GM18526 (cell line): ENCODE measurements around the gene LMX1B.

Source experiments
- POLR2A ChIP-seq: IDR thresholded peaks from 3 replicates; pipeline ENCODE4 v1.6.1; 2011; ENCODE audit not compliant: insufficient read length; ENCODE audit errors: extremely low read depth

LMX1B gene

DNA sequence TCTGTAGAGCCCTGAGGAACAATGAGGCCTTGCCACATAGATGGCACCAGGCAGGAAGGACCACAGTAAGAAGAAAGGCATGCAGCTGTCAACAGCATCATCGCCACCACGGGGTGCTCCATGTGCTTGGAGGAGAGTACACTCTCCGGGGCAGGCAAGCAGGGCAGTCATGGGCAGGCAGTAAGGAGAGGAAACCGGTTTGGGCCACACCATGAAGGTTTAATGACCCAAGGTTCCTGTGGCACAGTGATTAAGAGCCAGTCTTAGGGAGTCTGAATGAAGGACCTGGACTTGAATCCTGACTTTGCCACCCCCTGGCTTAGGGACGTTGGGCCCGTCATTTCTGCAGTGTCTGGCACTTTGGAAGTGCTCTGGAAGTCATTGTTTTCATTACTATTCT, 110.5 kb downstream of the LMX1B start:
- no peak for TF ChIP-seq POLR2A

DNA sequence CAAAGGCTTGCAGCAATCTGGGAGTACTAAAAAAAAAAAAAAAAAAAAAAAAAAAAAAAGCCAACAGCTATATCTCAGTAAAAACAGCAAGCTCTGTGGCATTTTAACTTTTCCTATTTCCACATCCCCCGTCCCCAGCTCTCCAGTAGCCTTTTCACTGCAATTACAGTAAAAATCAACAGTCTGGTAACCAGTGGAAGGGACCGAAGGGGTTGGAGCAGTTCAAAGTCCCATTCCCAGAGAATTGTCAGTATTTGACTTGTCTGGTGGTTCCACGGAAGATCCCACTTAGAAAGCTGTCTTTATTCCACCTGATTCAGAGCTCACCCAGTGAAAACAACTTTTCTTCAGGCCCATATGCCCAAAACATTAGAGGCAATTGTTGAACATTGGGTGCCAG, 119.3 kb downstream of the LMX1B start:
- no peak for TF ChIP-seq POLR2A

DNA sequence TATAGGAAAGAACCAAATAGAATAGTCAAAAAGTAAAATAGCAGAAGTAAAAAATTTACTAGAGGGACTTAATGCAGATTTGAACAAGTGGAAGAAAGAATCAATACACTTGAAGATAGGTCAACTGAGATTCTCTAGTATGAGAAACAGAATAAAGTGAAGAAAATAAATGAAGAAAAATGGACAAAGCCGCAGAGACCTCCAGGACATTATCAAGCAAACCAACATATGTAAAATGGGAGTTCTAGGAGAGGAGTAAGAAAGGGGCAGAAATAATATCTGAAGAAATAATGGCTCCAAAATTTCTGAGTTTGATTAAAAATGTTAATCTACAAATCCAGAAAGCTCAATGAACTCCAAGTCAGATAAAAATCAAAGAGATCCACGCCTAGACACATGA, 121.1 kb downstream of the LMX1B start:
- TF ChIP-seq POLR2A = no peak

DNA sequence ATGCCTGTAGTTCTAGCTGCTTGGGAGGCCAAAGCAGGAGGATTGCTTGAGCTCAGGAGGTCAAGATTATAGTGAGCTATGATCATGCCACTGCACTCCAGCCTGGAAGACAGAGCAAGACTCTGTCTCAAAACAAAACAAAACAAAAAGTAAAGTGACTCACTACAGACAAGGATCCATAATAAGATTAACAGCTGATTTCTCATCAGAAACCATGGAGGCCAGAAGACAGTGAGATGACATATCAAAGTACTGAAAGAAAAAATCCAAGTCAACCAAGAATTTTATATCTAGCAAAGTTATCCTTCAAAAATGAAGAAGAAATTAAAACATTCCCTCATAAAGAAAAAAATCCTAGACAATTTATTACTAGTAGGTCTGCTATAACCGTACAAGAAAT, 121.8 kb downstream of the LMX1B start:
- TF ChIP-seq POLR2A = no peak

DNA sequence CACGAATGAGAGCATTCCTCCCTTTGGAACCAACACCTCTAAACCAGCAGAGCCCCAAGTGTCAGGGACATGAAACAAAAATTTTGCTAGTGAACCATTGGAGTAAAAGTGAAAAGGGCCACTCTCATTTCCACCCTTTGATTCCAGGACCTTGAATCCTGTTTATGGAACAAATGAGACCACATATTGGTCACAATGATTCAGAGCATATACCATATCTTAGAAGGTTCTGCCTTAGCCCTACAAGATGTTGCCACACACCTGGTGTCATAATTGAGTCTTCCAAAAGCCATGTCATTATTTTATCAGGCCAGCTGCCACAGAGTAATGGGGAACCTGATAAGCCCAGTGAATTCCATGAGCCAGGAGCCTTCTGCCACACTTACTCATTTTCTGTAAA, 124.8 kb downstream of the LMX1B start:
- no peak for TF ChIP-seq POLR2A

DNA sequence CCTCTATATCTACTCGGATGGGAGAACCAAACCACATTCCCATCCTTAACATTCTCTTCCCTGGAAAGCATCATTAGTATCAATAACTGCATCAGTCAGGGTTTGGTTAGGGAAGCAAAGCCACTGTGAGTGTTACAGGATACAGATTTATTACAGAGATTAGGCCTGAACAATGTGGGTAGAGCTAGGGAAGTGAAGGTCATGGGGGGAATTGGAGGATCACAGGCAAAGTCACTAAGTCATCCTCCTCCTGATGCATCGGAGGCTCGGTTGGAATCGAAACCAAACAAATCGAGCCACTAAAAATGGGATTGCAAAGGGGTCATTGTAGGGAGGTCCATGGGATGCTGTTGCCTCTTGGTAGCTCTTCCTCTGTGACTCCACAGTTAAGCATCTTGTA, 129.3 kb downstream of the LMX1B start:
- TF ChIP-seq POLR2A = no peak

DNA sequence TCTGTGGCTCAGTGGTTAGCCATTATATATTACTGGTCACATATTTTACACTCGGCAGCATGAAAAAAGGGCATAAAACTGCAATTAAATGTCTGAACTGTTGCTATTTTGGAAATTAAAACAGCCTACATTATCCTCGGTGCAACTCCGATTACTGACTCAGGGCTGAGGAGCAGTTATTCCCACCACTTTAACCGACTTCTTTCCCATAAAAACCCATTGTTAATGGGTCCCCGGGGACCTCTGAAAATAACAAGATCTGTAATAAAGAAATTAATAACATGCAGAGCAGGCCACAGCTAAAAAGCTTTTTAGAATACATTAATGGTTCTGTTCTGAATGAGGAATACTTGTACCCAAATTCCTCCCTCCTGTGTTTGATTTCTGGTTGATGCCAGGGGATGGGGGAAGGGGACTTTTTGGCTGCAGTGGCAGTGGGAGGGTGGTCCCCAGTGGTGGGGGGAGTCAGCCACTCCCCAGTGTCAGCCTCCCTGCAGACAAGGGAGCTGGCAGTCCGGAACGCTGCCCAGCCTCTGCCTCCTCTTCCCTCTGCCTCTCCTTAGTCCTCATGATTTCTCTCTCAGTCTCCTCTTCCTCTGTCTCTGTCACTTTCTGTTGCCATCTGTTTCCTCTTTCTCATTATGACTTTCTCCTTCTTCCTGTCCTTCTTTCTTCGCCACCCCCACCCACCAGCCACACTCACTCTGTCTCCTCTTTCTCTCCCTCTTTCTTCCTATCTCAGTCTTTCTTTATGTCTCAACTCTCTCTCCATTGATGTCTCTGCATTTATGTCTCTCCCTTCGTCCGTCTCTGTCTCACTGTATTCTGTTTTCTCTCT, 132.1 kb downstream of the LMX1B start:
- TF ChIP-seq POLR2A = no peak
